Measurements from ENCODE around the gene WRNIP1.

The WRNIP1 gene

DNA sequence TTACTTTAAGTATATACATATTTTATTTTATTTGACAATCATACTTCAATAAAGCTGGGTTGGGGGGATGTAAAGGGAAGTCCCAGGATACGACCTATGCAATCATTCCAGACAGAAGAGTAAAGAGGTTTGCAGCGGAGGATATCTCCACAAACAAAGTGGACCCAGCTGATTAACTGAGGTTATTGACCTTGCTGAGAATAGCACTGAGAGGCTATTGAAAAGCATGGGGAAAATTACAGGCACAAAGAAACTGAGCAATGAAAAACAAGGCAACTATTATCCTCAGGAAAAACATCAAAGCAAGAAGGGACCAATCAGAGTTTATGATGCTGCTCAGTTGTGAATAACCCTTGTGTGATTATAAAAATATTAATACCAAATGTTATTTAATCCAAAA, 43.8 kb downstream of the WRNIP1 start:
- TF ChIP-seq CTCF (conservative IDR thresholded peaks at IDR 0.05; ENCODE audit: control insufficient read depth, insufficient read depth, low read depth, low read length), result no peak
- no peak for DNase-seq (ENCODE audit: low read depth)
- H3K4me3 ChIP-seq (ENCODE audit: control insufficient read depth, low read depth, low read length), result no peak overlapping the region

DNA sequence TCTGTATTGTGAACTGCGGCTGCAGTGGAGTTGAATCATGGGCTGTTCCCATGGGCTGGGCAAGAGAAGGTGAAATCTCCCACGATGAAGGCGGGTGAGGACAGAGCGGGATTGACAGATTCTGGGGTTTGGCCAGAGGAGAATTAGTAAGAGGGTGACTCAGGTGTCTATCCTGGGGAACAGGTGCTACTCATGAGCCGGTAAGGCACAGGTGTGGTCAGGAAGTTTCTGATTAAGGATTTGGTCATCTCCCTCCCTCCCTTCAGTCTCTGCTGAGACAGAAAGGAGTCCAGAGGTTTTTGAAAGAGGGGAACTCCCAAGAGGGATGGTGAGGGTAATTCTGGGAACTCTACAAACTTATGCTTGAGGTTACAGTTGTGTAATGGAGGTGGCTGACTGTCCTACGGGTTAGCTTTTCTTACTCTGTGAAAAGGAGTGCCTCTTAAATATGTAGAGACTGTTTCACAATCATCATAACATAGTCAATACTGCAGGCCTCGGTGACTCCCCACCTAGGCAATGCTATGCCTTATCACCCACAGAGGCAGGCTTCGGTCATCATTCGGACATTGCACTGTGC, 45.0 kb downstream of the WRNIP1 start:
- no peak for TF ChIP-seq CTCF (conservative IDR thresholded peaks at IDR 0.05; ENCODE audit: control insufficient read depth, insufficient read depth, low read depth, low read length)
- peak; percentile 26 for DNase-seq (ENCODE audit: low read depth)
- H3K4me3 ChIP-seq (ENCODE audit: control insufficient read depth, low read depth, low read length), result no peak overlapping the region

GRCh38 chr6:2812695-2813094, 47.5 kb downstream of the WRNIP1 start:
- no peak overlapping the region for H3K4me3 ChIP-seq (ENCODE audit: control insufficient read depth, low read depth, low read length)
- DNase-seq (ENCODE audit: low read depth), result no peak
- no peak for TF ChIP-seq CTCF (conservative IDR thresholded peaks at IDR 0.05; ENCODE audit: control insufficient read depth, insufficient read depth, low read depth, low read length)

- no peak for TF ChIP-seq CTCF (conservative IDR thresholded peaks at IDR 0.05; ENCODE audit: control insufficient read depth, insufficient read depth, low read depth, low read length)
- H3K4me3 ChIP-seq (ENCODE audit: control insufficient read depth, low read depth, low read length), result no peak overlapping the region
- no peak for DNase-seq (ENCODE audit: low read depth)
Measured at GRCh38 chr6:2816158-2816557, 51.0 kb downstream of the WRNIP1 start.

DNA sequence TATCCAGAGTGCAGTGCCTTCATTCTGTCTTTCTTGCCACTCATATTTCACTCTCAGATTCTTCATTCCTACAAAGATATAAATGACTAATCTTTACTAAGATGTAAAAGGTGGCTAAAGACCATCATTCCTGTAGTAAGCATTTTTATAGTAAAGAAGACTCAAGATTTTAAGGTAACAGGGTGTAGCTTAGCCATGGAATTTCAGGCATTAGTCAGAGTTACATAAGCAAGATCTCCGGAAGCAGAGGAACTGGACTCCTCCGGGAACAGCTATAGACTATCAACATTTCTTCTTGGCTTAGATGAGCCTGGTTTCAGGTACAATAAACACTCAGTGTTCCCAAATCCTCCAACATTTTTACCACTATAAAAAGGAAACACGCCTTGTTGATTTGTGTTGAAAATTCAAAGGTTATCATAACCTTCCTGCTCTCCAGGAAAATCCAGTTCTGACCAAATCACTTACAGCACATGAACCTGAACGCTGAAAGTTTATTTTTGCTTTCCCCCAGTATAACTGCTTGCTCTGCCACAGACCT, 52.8 kb downstream of the WRNIP1 start:
- peak; percentile 32 for DNase-seq (ENCODE audit: low read depth)
- TF ChIP-seq CTCF (conservative IDR thresholded peaks at IDR 0.05; ENCODE audit: control insufficient read depth, insufficient read depth, low read depth, low read length), result no peak
- no peak overlapping the region for H3K4me3 ChIP-seq (ENCODE audit: control insufficient read depth, low read depth, low read length)

DNA sequence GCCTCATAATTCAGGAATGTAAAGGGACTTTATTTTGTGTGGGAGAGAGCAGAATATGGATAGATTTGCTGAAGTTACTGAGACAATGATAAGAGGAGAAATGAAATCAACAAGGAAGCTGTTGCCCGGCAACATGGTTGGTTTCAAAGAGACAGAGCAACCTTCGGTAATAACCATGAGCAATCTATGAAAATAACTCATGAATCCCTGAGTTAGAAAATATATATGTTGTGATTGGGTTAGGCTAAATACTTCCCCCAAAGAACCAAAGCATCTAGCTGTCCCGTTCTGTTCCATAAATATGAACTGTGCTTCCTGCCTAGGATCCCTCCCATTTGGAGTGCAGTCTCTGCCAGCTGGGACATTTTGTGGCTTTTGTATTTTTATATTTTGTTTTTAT, 53.4 kb downstream of the WRNIP1 start:
- no peak for TF ChIP-seq CTCF (conservative IDR thresholded peaks at IDR 0.05; ENCODE audit: control insufficient read depth, insufficient read depth, low read depth, low read length)
- DNase-seq (ENCODE audit: low read depth), result peak; percentile 21
- no peak overlapping the region for H3K4me3 ChIP-seq (ENCODE audit: control insufficient read depth, low read depth, low read length)

DNA sequence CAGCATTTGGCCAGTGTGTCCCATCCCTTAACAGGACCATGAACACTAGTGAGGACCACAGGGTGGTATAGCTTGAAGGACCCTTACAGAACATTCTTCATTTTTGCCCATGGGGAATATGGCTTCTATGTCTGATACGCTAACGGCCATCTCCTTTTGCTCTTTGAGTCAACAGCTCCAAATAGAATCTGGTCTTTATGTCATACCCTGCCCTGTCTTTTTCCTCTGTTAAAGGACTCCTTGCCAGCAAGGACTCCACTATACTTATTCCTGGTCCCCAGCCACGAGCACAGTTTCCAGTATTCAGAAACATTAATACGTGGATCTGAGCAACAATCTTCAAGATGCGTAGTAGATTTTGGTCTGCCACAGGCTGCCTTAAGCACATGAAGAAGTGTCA, 53.9 kb downstream of the WRNIP1 start:
- TF ChIP-seq CTCF (conservative IDR thresholded peaks at IDR 0.05; ENCODE audit: control insufficient read depth, insufficient read depth, low read depth, low read length), result no peak
- no peak overlapping the region for H3K4me3 ChIP-seq (ENCODE audit: control insufficient read depth, low read depth, low read length)
- DNase-seq (ENCODE audit: low read depth), result no peak
